IMR-90 (cell line): ENCODE measurements around the gene PLA2G4E. TPM values are rescaled to one million over a fixed set of nuclear protein-coding genes. Genes with fewer than 3 reads are reported as not detected.

Source experiments
- ATAC-seq: fragments of 200-7000 bp; cut with Tn5 transposase; 2 replicates; pipeline ENCODE4 v1.9.1; 2020; ENCODE audit warnings: low read depth, mild to moderate bottlenecking, moderate library complexity
- BruUV-seq: library from RNA; stranded (reverse); fragments of 400-500 nt; replicated peaks from 2 replicates; lab custom pipeline; 2021; lab: Mats Ljungman, UMichigan
- CTCF ChIA-PET: fragments of 300-600 bp; formaldehyde crosslinking; extraction: SDS; loops from one replicate; lab custom pipeline; 2021; ENCODE audit warnings: antibody characterized with exemption; lab: Yijun Ruan, JAX
- POLR2A ChIA-PET: fragments of 300-600 bp; sonication (Branson Sonifier 250); formaldehyde crosslinking; loops from one replicate; lab custom pipeline; 2022; ENCODE audit warnings: antibody characterized with exemption; ENCODE audit not compliant: unreplicated experiment; lab: Charles Lee
- DNase-seq: peaks from one replicate; pipeline ENCODE4 v3.0.0; 2013
- H2AFZ ChIP-seq: replicated peaks from 2 replicates; pipeline ENCODE3; 2013; ENCODE audit warnings: low read length, mild to moderate bottlenecking; ENCODE audit not compliant: poor library complexity
- H2AK5ac ChIP-seq: 2 replicates; pipeline ENCODE4 v1.6.1; 2013; ENCODE audit warnings: low read depth, low read length, inconsistent platforms
- H2AK9ac ChIP-seq: replicated peaks from 2 replicates; pipeline ENCODE3; 2013; ENCODE audit warnings: mild to moderate bottlenecking, low read depth, low read length, moderate library complexity; ENCODE audit not compliant: poor library complexity
- H2BK120ac ChIP-seq: 2 replicates; pipeline ENCODE4 v1.6.1; 2013; ENCODE audit warnings: low read depth, low read length, inconsistent platforms
- H2BK15ac ChIP-seq: 3 replicates; pipeline ENCODE4 v1.6.1; 2013; ENCODE audit warnings: low read depth, low read length, inconsistent platforms
- H2BK20ac ChIP-seq: 2 replicates; pipeline ENCODE4 v1.6.1; 2013; ENCODE audit warnings: low read depth, mild to moderate bottlenecking, inconsistent platforms, low read length, moderate library complexity
- H2BK5ac ChIP-seq: 2 replicates; pipeline ENCODE4 v1.6.1; 2013; ENCODE audit warnings: mild to moderate bottlenecking, low read depth, low read length, inconsistent platforms; ENCODE audit not compliant: poor library complexity, severe bottlenecking
- H3K14ac ChIP-seq: replicated peaks from 2 replicates; pipeline ENCODE4 v1.6.1; 2013; ENCODE audit warnings: low read depth, low read length, inconsistent platforms
- H3K18ac ChIP-seq: 2 replicates; pipeline ENCODE4 v1.6.1; 2013; ENCODE audit warnings: low read depth, low read length, control low read depth
- H3K23ac ChIP-seq: 2 replicates; pipeline ENCODE4 v1.6.1; 2013; ENCODE audit warnings: low read depth, low read length, inconsistent platforms
- H3K27ac ChIP-seq: 2 replicates; pipeline ENCODE4 v1.5.1; 2013; ENCODE audit warnings: mild to moderate bottlenecking, control low read depth, low read length; ENCODE audit not compliant: insufficient read depth
- H3K27me3 ChIP-seq: 2 replicates; pipeline ENCODE4 v1.6.1; 2013; ENCODE audit warnings: low read length; ENCODE audit not compliant: control insufficient read depth, insufficient read depth
- H3K36me3 ChIP-seq: 2 replicates; pipeline ENCODE4 v1.6.1; 2013; ENCODE audit warnings: low read length, mixed read lengths; ENCODE audit not compliant: control insufficient read depth, insufficient read depth
- H3K4ac ChIP-seq: 2 replicates; pipeline ENCODE4 v1.6.1; 2013; ENCODE audit warnings: low read depth, low read length, inconsistent platforms
- H3K4me1 ChIP-seq: 2 replicates; pipeline ENCODE4 v1.6.1; 2013; ENCODE audit warnings: low read length, mixed read lengths; ENCODE audit not compliant: control insufficient read depth, insufficient read depth
- H3K4me2 ChIP-seq: 2 replicates; pipeline ENCODE4 v1.6.1; 2013; ENCODE audit warnings: low read depth, mild to moderate bottlenecking, control low read depth, low read length, moderate library complexity
- H3K4me3 ChIP-seq: 2 replicates; pipeline ENCODE4 v1.5.1; 2013; ENCODE audit warnings: low read depth, mild to moderate bottlenecking, control low read depth, low read length, moderate library complexity; ENCODE audit not compliant: insufficient read depth
- H3K56ac ChIP-seq: 2 replicates; pipeline ENCODE4 v1.6.1; 2013; ENCODE audit warnings: low read length, inconsistent platforms; ENCODE audit not compliant: insufficient read depth; ENCODE audit errors: extremely low read depth
- H3K79me1 ChIP-seq, 2 experiments: 2 replicates each; pipeline ENCODE4 v1.6.1; 2013; ENCODE audit warnings: low read length in 2 of 2, inconsistent platforms in 1 of 2, low read depth in 1 of 2
- H3K9ac ChIP-seq: 2 replicates; pipeline ENCODE4 v1.6.1; 2013; ENCODE audit warnings: low read depth, low read length, control low read depth
- H3K9me1 ChIP-seq: 2 replicates; pipeline ENCODE4 v1.6.1; 2013; ENCODE audit warnings: low read length, inconsistent platforms; ENCODE audit not compliant: insufficient read depth
- H3K9me3 ChIP-seq: 2 replicates; pipeline ENCODE4 v1.6.1; 2013; ENCODE audit warnings: low read length; ENCODE audit not compliant: control insufficient read depth, insufficient read depth
- H4K20me1 ChIP-seq: 2 replicates; pipeline ENCODE4 v1.6.1; 2013; ENCODE audit warnings: low read length, inconsistent platforms; ENCODE audit not compliant: insufficient read depth
- H4K5ac ChIP-seq: 2 replicates; pipeline ENCODE4 v1.6.1; 2013; ENCODE audit warnings: mild to moderate bottlenecking, low read depth, low read length, control low read depth
- H4K8ac ChIP-seq, 2 experiments: 2 replicates each; pipeline ENCODE4 v1.6.1; 2013; ENCODE audit warnings: low read depth in 2 of 2, low read length in 2 of 2, control low read depth in 1 of 2, inconsistent platforms in 1 of 2
- H4K91ac ChIP-seq: 2 replicates; pipeline ENCODE4 v1.6.1; 2013; ENCODE audit warnings: low read depth, low read length, inconsistent platforms; ENCODE audit not compliant: insufficient read depth
- CHD1 ChIP-seq: IDR thresholded peaks from 2 replicates; pipeline ENCODE4 v1.6.1; 2012; ENCODE audit warnings: low read depth, low read length, improper control_type of control experiment
- CTCF ChIP-seq: conservative IDR thresholded peaks from 2 replicates; pipeline ENCODE4 v1.5.1; 2012; ENCODE audit warnings: mild to moderate bottlenecking, low read depth, low read length, improper control_type of control experiment
- FOS ChIP-seq: fragments of 150-350 bp; IDR thresholded peaks from 2 replicates; pipeline ENCODE4 v1.6.1; 2016; ENCODE audit warnings: low read depth, low read length
- MXI1 ChIP-seq: IDR thresholded peaks from 2 replicates; pipeline ENCODE4 v1.6.1; 2012; ENCODE audit warnings: low read depth, mild to moderate bottlenecking, low read length, moderate library complexity, borderline replicate concordance
- POLR2A ChIP-seq: IDR thresholded peaks from 2 replicates; pipeline ENCODE4 v1.6.1; 2012; ENCODE audit warnings: mild to moderate bottlenecking, low read depth, low read length
- WGBS, 2 experiments: methylation state at CpG; one replicate each; pipeline versions ENCODE4 v1.1.5 to v1.1.7; 2013; ENCODE audit warnings: missing lambda C conversion rate in 2 of 2; ENCODE audit not compliant: insufficient read length in 1 of 2; ENCODE audit errors: extremely low coverage in 2 of 2; 5-methylcytosine and 5-hydroxymethylcytosine counted together
- dilution Hi-C: fragments of 300-500 bp; cut with HindIII; formaldehyde crosslinking; loops from one replicate; pipeline ENCODE4 v1.14.3; 2018; ENCODE audit warnings: low sequenced_read_pairs; ENCODE audit not compliant: unreplicated experiment
- in situ Hi-C: fragments of 300-500 bp; cut with MboI; formaldehyde crosslinking; loops from 3 replicates; pipeline ENCODE4 v1.14.3; 2019; ENCODE audit warnings: low sequenced_read_pairs, inconsistent platforms, mixed read lengths
- intact Hi-C: fragments of 100-400 bp; cut with micrococcal nuclease; formaldehyde crosslinking; loops from 2 replicates; pipeline ENCODE4 v1.10.0; 2022
- polyA plus RNA-seq, 3 experiments: library from polyadenylated mRNA; depleted of rRNA; stranded (reverse); fragments of >200 nt; gene quantifications; 2 replicates each; pipeline ENCODE4 v1.2.3, GENCODE V29; 2012; ENCODE audit warnings: low replicate concordance in 1 of 3
- total RNA-seq: library from RNA; depleted of rRNA; stranded (reverse); fragments of >200 nt; gene quantifications from 2 replicates; pipeline ENCODE4 v1.2.3, GENCODE V29; 2012

Gene PLA2G4E
- total and polyA plus RNA-seq, 2 of the 4 experiments (the other 2 are of a cell fraction), result not detected

GRCh38 chr15:42042602-42043400 is 22.0 kb upstream of the PLA2G4E start:
- no peaks in the 10 kb centered on the region for H4K20me1 ChIP-seq
- no peak overlapping the region for H4K5ac ChIP-seq
- H2AK5ac ChIP-seq, result no peak overlapping the region
- no peak overlapping the region for H3K27ac ChIP-seq
- H3K14ac ChIP-seq, result no peak overlapping the region
- H3K9me3 ChIP-seq, result no peaks in the 10 kb centered on the region
- H3K18ac ChIP-seq, result no peak overlapping the region
- H2BK20ac ChIP-seq, result no peak overlapping the region
- no peak overlapping the region for H3K4ac ChIP-seq
- H3K23ac ChIP-seq, result no peak overlapping the region
- no TSS peak for BruUV-seq
- no peak overlapping the region for H2AFZ ChIP-seq
- peak overlapping the region; percentile 5 for H2AK9ac ChIP-seq
- CTCF ChIA-PET, result interaction anchor here (0.7 kb wide), 1 partner anchor 45 kb away, joined by 7 read pairs; no protein-coding TSS in a partner anchor
- no peaks in the 10 kb centered on the region for H3K36me3 ChIP-seq
- no peak overlapping the region for H3K4me3 ChIP-seq
- no peak overlapping the region for H3K4me2 ChIP-seq
- H3K4me1 ChIP-seq, result no peaks in the 10 kb centered on the region
- no peak overlapping the region for H2BK15ac ChIP-seq
- H3K9me1 ChIP-seq, result no peaks in the 10 kb centered on the region
- dilution Hi-C loops, result no loop called here
- intact Hi-C loops, result no loop called here
- ATAC-seq (no peak), DNase-seq (no peak)
- peaks cover 55% of the 10 kb centered on the region for H3K27me3 ChIP-seq
- no peak overlapping the region for H3K56ac ChIP-seq
- no peak overlapping the region for H3K9ac ChIP-seq
- in situ Hi-C loops, result no loop called here
- H4K8ac ChIP-seq, result no peak overlapping the region
- POLR2A ChIA-PET, result no interaction called here
- H2BK5ac ChIP-seq, result no peak overlapping the region
- no peak overlapping the region for H4K91ac ChIP-seq
- no peak overlapping the region for H2BK120ac ChIP-seq
- no peaks in the 10 kb centered on the region for H3K79me1 ChIP-seq
- TF ChIP-seq FOS (no peak), POLR2A (no peak), CHD1 (no peak), CTCF (no peak), MXI1 (no peak)
- 81% methylated on average over 2 of the region's 5 CpGs; no CpG with 5 or more reads in 1 of the 2 experiments for WGBS, 2 experiments
